Ammon's horn (tissue), 1 donor: ENCODE measurements around the gene PNMA8C.
"Not testable (repeated sequence)": the region's sequence is repeated elsewhere in the genome, so short reads cannot be mapped to it uniquely, and the experiment has no call there.

Experiments used
- DNase-seq: peaks from one replicate; pipeline ENCODE4 v3.0.0-alpha.2; 2016; ENCODE audit warnings: low spot score

Gene PNMA8C

GRCh38 chr19:46411088-46411924 is 17.4 kb downstream of the PNMA8C start:
- DNase-seq, result no peak

- DNase-seq, result no peak
Observed at GRCh38 chr19:46410205-46411087, 18.3 kb downstream of the PNMA8C start.

GRCh38 chr19:46409191-46409590 is 19.5 kb downstream of the PNMA8C start:
- no peak for DNase-seq

- peak; percentile 64 for DNase-seq
Observed at GRCh38 chr19:46408664-46409039, 20.1 kb downstream of the PNMA8C start.

- no peak for DNase-seq
Observed at GRCh38 chr19:46407856-46408663, 20.7 kb downstream of the PNMA8C start.

- DNase-seq, result no peak
Observed at GRCh38 chr19:46406976-46407375, 21.8 kb downstream of the PNMA8C start.

- DNase-seq, result no peak
Observed at GRCh38 chr19:46404753-46405468, 23.8 kb downstream of the PNMA8C start.

GRCh38 chr19:46404055-46404752 is 24.5 kb downstream of the PNMA8C start:
- no peak for DNase-seq

- no peak for DNase-seq
Observed at GRCh38 chr19:46402725-46403124, 26.0 kb downstream of the PNMA8C start.

GRCh38 chr19:46397801-46398479 is 30.8 kb downstream of the PNMA8C start:
- DNase-seq, result not testable (repeated sequence)

- DNase-seq, result no peak
Observed at GRCh38 chr19:46394402-46394797, 34.3 kb downstream of the PNMA8C start.

- DNase-seq, result no peak
Observed at GRCh38 chr19:46393456-46394401, 35.0 kb downstream of the PNMA8C start.

GRCh38 chr19:46392837-46393236 is 35.9 kb downstream of the PNMA8C start:
- DNase-seq, result no peak

- peak; percentile 37 for DNase-seq
Observed at GRCh38 chr19:46392252-46392801, 36.4 kb downstream of the PNMA8C start.

GRCh38 chr19:46391296-46392251 is 37.2 kb downstream of the PNMA8C start:
- no peak for DNase-seq

- DNase-seq, result no peak
Observed at GRCh38 chr19:46390866-46391265, 37.9 kb downstream of the PNMA8C start.

GRCh38 chr19:46390121-46390858 is 38.4 kb downstream of the PNMA8C start:
- no peak for DNase-seq
